ENCODE results near the gene PRSS35. TPM values are rescaled to one million over a fixed set of nuclear protein-coding genes. Genes with fewer than 3 reads are reported as not detected.
"Not testable (repeated sequence)": the region's sequence is repeated elsewhere in the genome, so short reads cannot be mapped to it uniquely, and the experiment has no call there.

PRSS35 gene
- total RNA-seq, 3 donors from 2014 or later: not detected

- Histone ChIP-seq H3K27ac (no peak overlapping the region), H3K27me3 (no peaks in the 10 kb centered on the region), H3K4me1 (no peaks in the 10 kb centered on the region), H3K9me3 (no peaks in the 10 kb centered on the region), H3K4me3 (no peak overlapping the region), H3K36me3 (no peaks in the 10 kb centered on the region)
- TF ChIP-seq POLR2A (IDR thresholded peaks at IDR 0.05) (no peak), CTCF (IDR thresholded peaks at IDR 0.05) (no peak), POLR2AphosphoS5 (IDR thresholded peaks at IDR 0.05) (no peak)
- intact Hi-C loops (cut with DNase I; ENCODE audit: low total_unique reads): no loop called here
- DNase-seq (ENCODE audit: low spot score in 2 of 2): no peak
Measured at GRCh38 chr6:83558975-83559374, 46.6 kb downstream of the PRSS35 start.

- H3K9me3 ChIP-seq; H3K36me3 ChIP-seq; H3K27me3 ChIP-seq; H3K27ac ChIP-seq; H3K4me1 ChIP-seq; H3K4me3 ChIP-seq; DNase-seq (ENCODE audit: low spot score in 2 of 2); intact Hi-C loops (cut with DNase I; ENCODE audit: low total_unique reads): not testable (repeated sequence)
Measured at GRCh38 chr6:83571663-83572185, 59.4 kb downstream of the PRSS35 start.

- Histone ChIP-seq H3K27me3 (no peaks in the 10 kb centered on the region), H3K27ac (no peak overlapping the region), H3K9me3 (no peaks in the 10 kb centered on the region), H3K4me1 (no peaks in the 10 kb centered on the region), H3K4me3 (no peak overlapping the region), H3K36me3 (no peaks in the 10 kb centered on the region)
- no peak for TF ChIP-seq CTCF (IDR thresholded peaks at IDR 0.05)
- TF ChIP-seq POLR2AphosphoS5 (IDR thresholded peaks at IDR 0.05): no peak
- TF ChIP-seq POLR2A (IDR thresholded peaks at IDR 0.05): no peak
- intact Hi-C loops (cut with DNase I; ENCODE audit: low total_unique reads): loop anchor here (5.0 kb wide), 1 partner anchor 832 kb away; no protein-coding TSS in a partner anchor
- no peak for DNase-seq (ENCODE audit: low spot score in 2 of 2)
Measured at GRCh38 chr6:83574783-83575182, 62.4 kb downstream of the PRSS35 start.

Other genes starting within 250 kb of the PRSS35 start
- 10 to 100 TPM in 1 of 3 donors, 1 to 10 TPM in 2; 5.2 to 34.6 (median 7.2) TPM for gene ME1, start 81.5 kb upstream of the PRSS35 start, total RNA-seq
- 1 to 10 TPM in 1 of 3 donors, under 1 TPM in 1, not detected in 1; 0.66 to 3.2 TPM for gene SNAP91, start 196.6 kb downstream of the PRSS35 start, total RNA-seq

All from breast epithelium (tissue), 4 donors.